ENCODE data around the gene COL4A2.

DNA sequence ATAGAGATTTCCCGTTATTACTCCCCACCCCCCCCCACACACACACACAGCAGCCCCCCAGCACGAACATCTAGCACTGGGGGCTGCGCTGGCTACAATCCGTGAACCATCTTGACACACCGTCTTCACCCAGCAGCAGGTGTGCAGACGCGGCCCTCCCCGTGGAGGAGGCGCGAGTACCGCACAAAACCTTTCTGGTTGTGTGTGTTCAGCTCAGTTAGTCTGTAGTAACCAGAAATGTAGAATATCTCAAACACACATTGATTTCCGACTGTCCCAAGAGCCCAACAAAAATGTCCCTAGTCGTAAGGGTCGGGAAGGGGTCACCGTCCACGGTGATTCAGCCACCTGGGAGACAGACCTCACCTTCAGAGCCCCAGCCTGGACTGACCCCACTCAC, 131.7 kb downstream of the COL4A2 start:
- TF ChIP-seq, protein P1, sequence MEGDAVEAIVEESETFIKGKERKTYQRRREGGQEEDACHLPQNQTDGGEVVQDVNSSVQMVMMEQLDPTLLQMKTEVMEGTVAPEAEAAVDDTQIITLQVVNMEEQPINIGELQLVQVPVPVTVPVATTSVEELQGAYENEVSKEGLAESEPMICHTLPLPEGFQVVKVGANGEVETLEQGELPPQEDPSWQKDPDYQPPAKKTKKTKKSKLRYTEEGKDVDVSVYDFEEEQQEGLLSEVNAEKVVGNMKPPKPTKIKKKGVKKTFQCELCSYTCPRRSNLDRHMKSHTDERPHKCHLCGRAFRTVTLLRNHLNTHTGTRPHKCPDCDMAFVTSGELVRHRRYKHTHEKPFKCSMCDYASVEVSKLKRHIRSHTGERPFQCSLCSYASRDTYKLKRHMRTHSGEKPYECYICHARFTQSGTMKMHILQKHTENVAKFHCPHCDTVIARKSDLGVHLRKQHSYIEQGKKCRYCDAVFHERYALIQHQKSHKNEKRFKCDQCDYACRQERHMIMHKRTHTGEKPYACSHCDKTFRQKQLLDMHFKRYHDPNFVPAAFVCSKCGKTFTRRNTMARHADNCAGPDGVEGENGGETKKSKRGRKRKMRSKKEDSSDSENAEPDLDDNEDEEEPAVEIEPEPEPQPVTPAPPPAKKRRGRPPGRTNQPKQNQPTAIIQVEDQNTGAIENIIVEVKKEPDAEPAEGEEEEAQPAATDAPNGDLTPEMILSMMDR (IDR thresholded peaks at IDR 0.05) = no peak
- TF ChIP-seq POLR2AphosphoS5 (IDR thresholded peaks at IDR 0.05) (no peak), POLR2A (IDR thresholded peaks at IDR 0.05; ENCODE audit: low read depth) (no peak)

Measured in esophagus muscularis mucosa (tissue), 3 donors.